ENCODE data around the gene GNAQ. TPM values are rescaled to one million over a fixed set of nuclear protein-coding genes. Genes with fewer than 3 reads are reported as not detected.
A peak's percentile ranks its signal among the peaks of the same experiment; 100 is the strongest.

The GNAQ gene
- total and polyA plus RNA-seq, 2 of the 4 experiments (the other 2 are of a cell fraction): 23.1 to 50.7 TPM

- POLR2A ChIA-PET (ENCODE audit: unreplicated experiment): no interaction called here
Observed at GRCh38 chr9:77803423-77803822, 228.2 kb downstream of the GNAQ start.

More at GRCh38 chr9:77803423-77803822, 228.2 kb downstream of the GNAQ start:
- no peak overlapping the region for H4K91ac ChIP-seq (ENCODE audit: insufficient read depth, low read depth, low read length)
- intact Hi-C loops (cut with micrococcal nuclease) (no loop called here), dilution Hi-C loops (cut with HindIII; ENCODE audit: low sequenced_read_pairs, unreplicated experiment) (no loop called here), in situ Hi-C loops (cut with MboI; ENCODE audit: low sequenced_read_pairs) (no loop called here)
- H3K18ac ChIP-seq (ENCODE audit: low read depth, low read length): no peak overlapping the region
- H3K79me1 ChIP-seq (ENCODE audit: low read depth in 1 of 2, low read length in 2 of 2): peaks cover 10 to 27% of the 10 kb centered on the region in 2 experiments; a peak in 2 of 4 replicates
- TF ChIP-seq MAZ (IDR thresholded peaks at IDR 0.05; ENCODE audit: borderline replicate concordance, low read depth, low read length): no peak
- TF ChIP-seq MAFK (IDR thresholded peaks at IDR 0.05; ENCODE audit: low read depth, low read length): peak; percentile 44
- H2BK5ac ChIP-seq (ENCODE audit: low read depth, low read length, poor library complexity, severe bottlenecking): no peak overlapping the region
- no peaks in the 10 kb centered on the region; the same call in 1 of the 2 replicates for H3K36me3 ChIP-seq (ENCODE audit: control insufficient read depth, insufficient read depth, low read length)
- H3K14ac ChIP-seq (replicated peaks; ENCODE audit: low read depth, low read length): no peak overlapping the region
- no peak for DNase-seq
- WGBS, 2 experiments (ENCODE audit: extremely low coverage in 2 of 2, insufficient read length in 1 of 2): no CpG with 5 or more reads among the region's 1 CpG
- no peak overlapping the region for H3K27ac ChIP-seq (ENCODE audit: insufficient read depth, low read length)
- no peaks in the 10 kb centered on the region; the same call in 1 of the 2 replicates for H3K9me1 ChIP-seq (ENCODE audit: insufficient read depth, low read length)
- no peaks in the 10 kb centered on the region for H3K27me3 ChIP-seq (ENCODE audit: control insufficient read depth, insufficient read depth, low read length)
- H3K4ac ChIP-seq (ENCODE audit: low read depth, low read length): no peak overlapping the region
- no peak for ATAC-seq (ENCODE audit: low read depth)
- H3K4me2 ChIP-seq (ENCODE audit: low read depth, low read length): no peak overlapping the region
- H2BK120ac ChIP-seq (ENCODE audit: low read depth, low read length): no peak overlapping the region
- no peaks in the 10 kb centered on the region for H3K9me3 ChIP-seq (ENCODE audit: control insufficient read depth, insufficient read depth, low read length)
- H2AK5ac ChIP-seq (ENCODE audit: low read depth, low read length): no peak overlapping the region
- CTCF ChIA-PET: interaction anchor here (1.0 kb wide), 1 partner anchor 174 kb away, joined by 4 read pairs; no protein-coding TSS in a partner anchor
- no peak overlapping the region for H3K4me3 ChIP-seq (ENCODE audit: insufficient read depth, low read depth, low read length)
- BruUV-seq (replicated peaks): no TSS peak
- no peak overlapping the region for H2AFZ ChIP-seq (replicated peaks; ENCODE audit: low read length, poor library complexity)
- H2BK20ac ChIP-seq (ENCODE audit: low read depth, low read length): no peak overlapping the region
- H4K8ac ChIP-seq (ENCODE audit: low read depth in 2 of 2, low read length in 2 of 2): no peak overlapping the region
- no peak overlapping the region for H3K23ac ChIP-seq (ENCODE audit: low read depth, low read length)
- peaks cover 8% of the 10 kb centered on the region; the same call in 1 of the 2 replicates for H3K4me1 ChIP-seq (ENCODE audit: control insufficient read depth, insufficient read depth, low read length)
- H3K56ac ChIP-seq (ENCODE audit: extremely low read depth, insufficient read depth, low read length): no peak overlapping the region
- H4K5ac ChIP-seq (ENCODE audit: low read depth, low read length): no peak overlapping the region
- H3K9ac ChIP-seq (ENCODE audit: low read depth, low read length): no peak overlapping the region
- no peak overlapping the region for H2AK9ac ChIP-seq (replicated peaks; ENCODE audit: low read depth, low read length, poor library complexity)
- no peak overlapping the region for H2BK15ac ChIP-seq (ENCODE audit: low read depth, low read length)
- no peaks in the 10 kb centered on the region for H4K20me1 ChIP-seq (ENCODE audit: insufficient read depth, low read length)

All from IMR-90 (cell line).